MV-4-11 (cell line): ENCODE data around the gene PNPLA8.
A peak's percentile ranks its signal among the peaks of the same experiment; 100 is the strongest.
"Not testable (repeated sequence)": the region's sequence is repeated elsewhere in the genome, so short reads cannot be mapped to it uniquely, and the experiment has no call there.

Source experiments
- DNase-seq: peaks from one replicate; lab custom pipeline; 2025; lab: John Stamatoyannopoulos, UW

Gene PNPLA8

DNA sequence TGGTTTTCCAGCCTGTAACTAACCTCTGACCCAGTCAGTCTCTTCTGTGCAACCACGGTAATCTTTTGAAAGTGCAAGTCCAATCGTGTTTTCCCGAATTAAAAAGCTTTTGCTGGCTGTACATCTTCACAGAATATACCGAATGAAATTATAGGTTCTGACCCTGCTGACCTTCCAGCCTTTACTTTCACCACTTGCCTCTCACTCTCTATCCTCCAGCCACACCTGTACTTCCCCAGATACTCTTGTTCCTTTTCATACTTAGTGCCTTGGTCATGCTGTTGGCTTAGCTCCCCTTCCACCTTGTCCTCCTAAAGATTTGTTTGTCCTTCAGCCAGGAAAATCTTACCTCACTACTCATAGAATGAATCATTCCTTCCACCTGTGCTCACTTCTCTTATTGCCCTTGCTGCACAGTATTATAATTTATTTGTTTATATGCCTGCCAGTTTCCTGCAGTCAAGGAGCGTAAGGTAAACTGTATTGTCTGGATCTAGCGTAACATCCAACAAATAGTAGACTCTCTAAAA lies 2.3 kb upstream of the PNPLA8 start:
- no peak for DNase-seq

DNA sequence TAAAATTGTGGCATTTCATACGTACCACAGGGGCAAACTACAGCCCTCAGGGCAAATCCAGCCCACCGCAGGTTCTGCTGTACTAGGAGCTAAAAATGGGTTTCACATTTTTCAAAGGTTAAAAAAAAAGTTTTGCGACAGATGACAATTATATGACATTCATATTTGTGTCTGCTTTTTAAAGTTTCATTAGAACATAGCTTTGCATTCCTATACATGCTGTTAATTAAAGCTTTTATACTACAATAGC lies 758 bp upstream of the PNPLA8 start:
- DNase-seq = no peak

- DNase-seq = no peak
Observed at GRCh38 chr7:108525327-108525984, 479 bp downstream of the PNPLA8 start.

DNA sequence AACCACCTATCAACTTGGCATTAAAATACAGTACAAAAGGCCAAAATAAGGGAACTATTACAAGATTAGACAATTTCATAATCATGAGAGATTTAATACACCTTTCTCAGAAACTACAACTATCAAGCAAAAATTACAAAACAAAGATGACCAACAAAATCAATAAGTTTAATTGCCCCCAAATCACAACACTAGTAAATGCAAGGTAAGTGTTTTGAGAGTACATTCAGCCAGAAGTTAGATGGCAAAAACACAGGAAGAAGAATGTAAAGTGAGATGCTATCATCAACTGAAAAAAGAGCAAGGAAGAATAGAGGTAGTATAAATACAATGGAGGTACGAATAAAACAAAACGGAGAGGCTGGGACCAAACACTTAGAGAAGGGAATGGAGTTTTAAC lies 3.2 kb downstream of the PNPLA8 start:
- no peak for DNase-seq

DNA sequence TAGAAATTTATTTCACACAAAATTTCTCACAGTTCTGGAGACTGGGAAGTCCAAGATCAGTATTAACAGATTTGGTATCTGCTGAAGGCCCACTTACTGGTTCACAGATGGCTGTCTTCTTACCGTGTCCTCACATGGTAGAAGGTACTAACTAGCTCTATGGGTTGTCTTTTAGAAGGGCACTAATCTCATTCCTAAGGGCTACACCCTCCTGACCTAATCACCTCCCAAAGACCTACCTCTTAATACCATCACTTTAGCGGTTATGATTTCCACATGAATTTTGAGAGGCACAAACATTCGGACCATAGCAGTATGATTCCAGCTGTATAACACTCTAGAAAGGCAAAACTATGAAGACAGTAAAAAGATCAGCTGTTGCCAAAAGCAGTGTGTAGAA lies 8.0 kb downstream of the PNPLA8 start:
- DNase-seq = no peak

DNA sequence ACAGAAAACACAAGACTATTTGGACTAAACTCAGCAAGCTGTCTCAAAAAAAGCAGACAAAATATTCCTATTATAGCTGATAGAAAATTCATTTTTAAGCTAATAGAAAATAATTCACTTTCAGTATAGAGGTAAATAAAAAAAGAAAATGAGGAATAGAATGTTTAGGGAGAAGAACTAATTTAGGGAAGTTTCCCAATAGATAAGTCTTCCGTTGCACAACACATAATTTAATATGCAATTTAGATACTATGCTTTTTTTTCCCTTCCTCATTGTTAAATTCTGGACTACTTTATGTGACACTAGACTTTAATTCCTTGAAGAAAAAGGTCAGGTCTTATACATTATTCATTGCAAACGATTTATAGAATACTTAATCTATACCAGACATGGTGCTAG lies 10.3 kb downstream of the PNPLA8 start:
- peak; percentile 68 for DNase-seq

- no peak for DNase-seq
Observed at GRCh38 chr7:108515013-108515412, 10.9 kb downstream of the PNPLA8 start.

DNA sequence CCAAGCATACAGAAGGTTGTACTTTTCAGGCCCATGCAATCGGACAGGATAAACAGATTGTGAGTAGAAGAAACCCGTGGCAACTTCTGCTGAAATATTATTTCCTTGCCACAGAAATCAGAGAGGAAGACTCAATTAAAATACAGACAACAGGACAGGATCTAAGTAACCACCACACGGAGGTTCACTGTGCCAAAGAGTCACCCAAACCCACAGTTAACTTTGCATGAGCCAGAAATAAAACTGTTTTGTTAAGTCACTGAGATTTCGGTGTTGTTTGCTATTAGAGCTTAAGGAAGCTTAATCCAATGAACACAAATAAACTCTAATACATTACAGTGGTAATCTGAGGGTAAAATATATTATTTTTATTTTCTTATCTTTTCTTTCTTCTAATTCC lies 14.0 kb downstream of the PNPLA8 start:
- DNase-seq = no peak

DNA sequence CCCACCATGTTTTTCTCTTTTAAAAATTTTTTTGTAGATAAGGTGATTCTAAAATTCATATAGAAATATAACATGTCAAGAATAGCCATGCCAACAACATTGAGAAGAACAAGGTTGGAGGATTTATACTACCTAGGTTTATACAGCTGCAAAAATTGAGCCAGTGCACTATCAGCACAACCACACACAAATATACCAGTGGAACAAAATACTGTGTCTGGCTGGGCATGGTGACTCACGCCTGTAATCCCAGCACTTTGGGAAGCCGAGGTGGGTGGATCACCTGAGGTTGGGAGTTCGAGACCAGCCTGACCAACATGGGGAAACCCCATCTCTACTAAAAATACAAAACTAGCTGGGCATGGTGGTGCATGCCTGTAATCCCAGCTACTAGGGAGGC lies 21.4 kb downstream of the PNPLA8 start:
- DNase-seq = not testable (repeated sequence)

- no peak for DNase-seq
Observed at GRCh38 chr7:108503112-108504026, 22.6 kb downstream of the PNPLA8 start.

DNA sequence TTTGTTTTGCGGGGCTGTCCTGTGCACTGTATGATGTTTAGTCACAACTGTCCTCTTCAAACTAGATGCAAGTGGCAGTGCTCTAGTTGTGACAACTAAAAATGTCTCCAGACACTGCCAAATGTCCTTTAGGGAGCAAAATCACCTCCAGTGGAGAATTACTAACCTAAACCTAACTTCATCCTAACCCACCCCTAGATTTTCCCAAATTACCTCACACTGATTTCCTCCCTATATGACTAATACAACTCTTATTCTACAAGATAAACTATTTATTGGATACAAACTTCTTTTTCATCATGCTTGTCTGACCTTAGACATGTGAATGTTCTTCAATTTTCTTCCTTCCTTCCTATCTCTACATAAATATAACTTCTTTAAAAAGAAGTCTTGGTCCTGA lies 26.4 kb downstream of the PNPLA8 start:
- no peak for DNase-seq

DNA sequence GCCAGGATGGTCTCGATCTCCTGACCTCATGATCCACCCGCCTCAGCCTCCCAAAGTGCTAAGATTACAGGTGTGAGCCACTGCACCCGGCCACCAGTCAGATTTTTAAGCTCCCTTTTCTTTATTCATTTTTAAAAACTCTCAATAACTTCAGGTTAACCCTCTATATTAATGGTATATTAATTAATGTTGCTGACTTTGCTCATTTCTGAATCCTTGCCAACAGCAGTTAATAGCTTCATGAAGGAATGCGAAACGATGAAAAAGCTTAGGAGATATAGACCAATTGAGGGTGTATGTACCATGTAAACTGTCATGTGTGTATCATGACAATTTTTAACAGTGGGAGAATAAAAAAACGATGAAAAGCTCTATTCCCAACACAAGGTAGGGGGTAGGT lies 27.5 kb downstream of the PNPLA8 start:
- DNase-seq = no peak

- peak; percentile 66 for DNase-seq
Observed at GRCh38 chr7:108497082-108497725, 28.7 kb downstream of the PNPLA8 start.

DNA sequence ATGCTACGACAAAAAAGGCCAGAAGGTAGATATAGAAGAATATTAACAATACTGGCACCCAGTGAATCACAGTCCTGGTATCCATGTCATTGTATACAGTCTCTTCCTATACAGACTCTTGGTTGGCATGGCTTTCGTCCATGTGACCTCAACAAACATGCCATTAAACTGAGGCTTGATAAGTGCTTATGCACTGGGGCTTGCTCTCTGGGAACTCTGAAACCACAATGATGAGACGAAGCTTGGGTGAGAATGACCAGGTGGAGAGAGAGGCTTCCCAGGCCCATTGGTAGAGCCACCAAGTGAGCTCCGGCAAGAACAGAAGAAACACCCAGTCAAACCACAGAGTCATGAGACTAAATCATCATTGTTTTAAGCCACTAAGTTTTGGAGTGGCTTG lies 33.2 kb downstream of the PNPLA8 start:
- no peak for DNase-seq

GRCh38 chr7:108488768-108489538 lies 37.0 kb downstream of the PNPLA8 start:
- no peak for DNase-seq

GRCh38 chr7:108487646-108488045 lies 38.3 kb downstream of the PNPLA8 start:
- no peak for DNase-seq

- DNase-seq = peak; percentile 8
Observed at GRCh38 chr7:108486291-108486966, 39.5 kb downstream of the PNPLA8 start.

DNA sequence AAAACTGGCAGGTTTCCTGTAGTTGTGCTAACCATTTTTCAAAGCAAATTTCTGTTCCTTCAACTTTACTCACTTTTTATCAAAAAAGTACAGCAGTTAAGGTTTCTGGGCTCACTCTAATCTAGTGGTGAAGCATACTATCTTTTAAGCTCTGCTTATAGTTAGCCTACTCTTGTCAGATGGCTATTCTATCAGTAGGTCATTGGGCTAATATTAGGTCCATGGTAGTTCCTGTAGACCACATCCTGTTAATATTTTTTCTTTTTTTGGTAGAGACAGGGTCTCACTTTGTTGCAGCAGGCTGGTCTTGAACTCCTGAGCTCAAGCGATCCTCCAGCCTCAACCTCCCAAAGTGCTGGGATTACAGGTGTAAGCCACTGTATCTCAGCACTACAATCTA lies 41.8 kb downstream of the PNPLA8 start:
- DNase-seq = no peak

DNA sequence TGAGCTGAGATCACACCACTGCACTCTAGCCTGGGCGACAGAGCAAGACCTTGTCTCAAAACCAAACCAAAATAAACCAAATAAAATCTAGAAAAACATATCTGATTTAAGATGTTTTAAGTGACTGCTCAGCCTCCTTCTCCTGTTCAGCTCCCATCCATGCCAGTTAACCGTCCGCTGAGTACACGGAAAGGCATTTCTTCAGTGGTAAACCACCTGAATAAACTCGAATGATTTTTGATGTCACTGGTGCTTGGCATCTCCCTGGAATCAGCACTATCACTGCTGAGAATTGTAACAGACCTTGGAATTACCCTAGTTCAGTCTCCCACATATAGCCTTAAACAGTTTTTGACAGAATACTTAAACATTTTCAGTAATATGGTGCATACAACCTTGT lies 45.6 kb downstream of the PNPLA8 start:
- DNase-seq = no peak

DNA sequence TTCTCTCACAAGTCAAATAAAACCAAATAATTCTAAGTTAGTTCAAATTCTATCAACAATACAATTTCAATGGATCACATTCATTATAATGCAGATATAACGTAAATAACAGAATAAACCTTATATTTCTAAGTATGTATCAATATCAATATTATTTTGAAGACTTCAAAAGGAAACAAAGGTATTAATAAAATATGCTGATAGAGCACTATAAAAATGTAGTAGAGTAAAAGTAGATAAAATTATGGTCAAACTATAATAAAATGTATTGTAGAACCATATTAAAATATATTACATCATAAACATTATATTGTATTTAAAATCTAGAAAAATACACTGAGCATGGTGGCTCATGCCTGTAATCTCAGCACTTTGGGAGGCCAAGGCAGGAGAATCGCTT lies 46.2 kb downstream of the PNPLA8 start:
- DNase-seq = no peak

DNA sequence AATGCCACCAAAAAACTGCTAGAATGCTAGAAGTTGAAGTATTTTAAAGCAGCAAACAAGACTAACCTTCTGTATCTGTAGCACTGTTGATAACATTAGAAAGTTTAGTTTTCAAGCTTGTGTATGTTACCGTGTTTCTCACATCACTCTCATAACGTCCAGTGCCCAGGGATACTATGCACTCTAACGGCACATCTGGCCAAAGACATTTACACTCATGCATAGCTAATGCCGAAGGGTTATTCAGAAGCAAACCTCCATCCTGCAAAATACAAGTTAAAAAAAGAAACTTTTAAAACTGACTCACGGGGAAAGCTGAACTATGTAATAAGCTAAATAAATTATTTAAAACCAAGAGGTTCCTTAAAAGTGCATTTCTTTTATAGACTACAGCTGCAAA lies 46.8 kb downstream of the PNPLA8 start:
- DNase-seq = no peak

DNA sequence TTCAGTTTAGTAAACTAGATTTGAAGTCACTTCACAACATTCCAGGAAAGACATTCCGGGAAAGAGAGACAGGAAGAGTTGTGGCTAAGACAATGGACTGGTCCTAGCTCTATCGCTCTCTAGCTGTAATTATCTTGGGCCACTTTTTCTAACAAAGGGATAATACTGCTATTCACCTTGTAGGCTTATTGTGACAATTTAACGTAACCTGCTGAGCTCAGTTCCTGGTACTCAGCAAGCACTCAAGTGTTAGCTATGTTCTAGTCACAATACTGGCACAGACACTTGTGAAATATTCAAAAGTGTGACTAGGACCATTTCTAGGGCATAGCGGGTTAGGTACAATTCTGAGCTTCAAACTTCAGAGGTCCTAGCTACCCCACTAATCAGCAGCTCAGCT lies 57.7 kb downstream of the PNPLA8 start:
- DNase-seq = peak; percentile 3
